HepG2 (cell line): ENCODE results near the gene MCRS1. TPM values are rescaled to one million over a fixed set of nuclear protein-coding genes. Genes with fewer than 3 reads are reported as not detected.

Experiments used
- ATF2 ChIP-seq: sonication (generic); formaldehyde crosslinking; IDR thresholded peaks from 2 replicates; pipeline ENCODE4 v1.4.0; 2020; ENCODE audit warnings: missing genetic modification reagents
- E2F1 ChIP-seq: sonication (generic); formaldehyde crosslinking; IDR thresholded peaks from 2 replicates; pipeline ENCODE4 v1.5.0; 2020; ENCODE audit warnings: missing genetic modification reagents
- GATA4 ChIP-seq: sonication (generic); IDR thresholded peaks from 2 replicates; pipeline ENCODE4 v1.6.1; 2016; ENCODE audit warnings: antibody characterized with exemption, low read depth, borderline replicate concordance
- HNRNPK ChIP-seq: fragments of 200-400 bp; formaldehyde crosslinking; IDR thresholded peaks from 2 replicates; pipeline ENCODE4 v1.6.1; 2018; ENCODE audit warnings: low read length, low read depth, moderate library complexity, mild to moderate bottlenecking; ENCODE audit not compliant: poor library complexity, severe bottlenecking
- MNT ChIP-seq: fragments of 450-650 bp; IDR thresholded peaks from 2 replicates; pipeline ENCODE4 v1.6.1; 2016
- NR2C2 ChIP-seq: sonication (generic); formaldehyde crosslinking; IDR thresholded peaks from 2 replicates; pipeline ENCODE4 v1.4.0; 2020; ENCODE audit warnings: missing genetic modification reagents, mild to moderate bottlenecking, moderate library complexity, borderline replicate concordance
- PAF1 ChIP-seq: IDR thresholded peaks from 2 replicates; pipeline ENCODE4 v1.6.1; 2016; ENCODE audit warnings: missing genetic modification reagents, missing compliant biosample characterization
- RARG ChIP-seq: sonication (generic); formaldehyde crosslinking; IDR thresholded peaks from 2 replicates; pipeline ENCODE4 v1.4.0; 2020; ENCODE audit warnings: low read depth, mild to moderate bottlenecking, missing genetic modification reagents
- REXO4 ChIP-seq: sonication (generic); formaldehyde crosslinking; IDR thresholded peaks from 2 replicates; pipeline ENCODE4 v1.8.0; 2022; ENCODE audit warnings: missing genetic modification reagents, mild to moderate bottlenecking, borderline replicate concordance
- SP1 ChIP-seq, 2 experiments: fragments of 450-650 bp in 1 of 2; sonication (generic) in 1 of 2; formaldehyde crosslinking in 1 of 2; IDR thresholded peaks; 2 replicates each; pipeline versions ENCODE4 v1.4.0 to v1.6.1; 2016 to 2020; ENCODE audit warnings: missing genetic modification reagents in 1 of 2
- TSC22D2 ChIP-seq: sonication (generic); formaldehyde crosslinking; IDR thresholded peaks from 2 replicates; pipeline ENCODE4 v1.5.1; 2020; ENCODE audit warnings: missing genetic modification reagents, mild to moderate bottlenecking, borderline replicate concordance
- ZNF136 ChIP-seq: sonication (generic); formaldehyde crosslinking; IDR thresholded peaks from 2 replicates; pipeline ENCODE4 v1.8.1; 2022; ENCODE audit warnings: low read depth, mild to moderate bottlenecking, moderate library complexity, missing genetic modification reagents
- ZNF18 ChIP-seq: sonication (generic); formaldehyde crosslinking; IDR thresholded peaks from 2 replicates; pipeline ENCODE4 v1.8.0; 2022; ENCODE audit warnings: mild to moderate bottlenecking, missing genetic modification reagents; ENCODE audit not compliant: insufficient replicate concordance
- ZNF512B ChIP-seq: sonication (generic); formaldehyde crosslinking; IDR thresholded peaks from 2 replicates; pipeline ENCODE4 v1.5.1; 2020; ENCODE audit warnings: missing genetic modification reagents, mild to moderate bottlenecking, borderline replicate concordance
- ZNF580 ChIP-seq: IDR thresholded peaks from 2 replicates; pipeline ENCODE4 v1.6.1; 2016; ENCODE audit warnings: low read depth, borderline replicate concordance
- polyA plus RNA-seq, 8 experiments: library from polyadenylated mRNA; depleted of rRNA in 3 of 8; stranded (reverse) in 7 of 8; unstranded in 1 of 8; fragments of >200 nt; fragmentation: Illumina TruSeq in 4 of 8; extraction: Trizol in 4 of 8; gene quantifications; 2 replicates each; pipeline versions ENCODE4 v1.2.1 to v1.2.3, GENCODE V29; 2011 to 2016; ENCODE audit warnings: low read depth in 4 of 8, missing spikeins in 1 of 8, mixed read lengths in 1 of 8; ENCODE audit not compliant: insufficient read depth in 1 of 8
- total RNA-seq, 5 experiments: library from RNA; depleted of rRNA; stranded (reverse); fragments of >200 nt; fragmentation: Illumina TruSeq; extraction: Trizol; gene quantifications; 2 replicates each; pipeline ENCODE4 v1.2.3, GENCODE V29; 2016; ENCODE audit warnings: low read depth in 1 of 5

The MCRS1 gene
- total and polyA plus RNA-seq, 2 of the 13 experiments (the other 11 are each of a cell fraction or from before 2014, with no cell fraction given): 51.0 to 66.3 TPM

- TF ChIP-seq MNT: peak; percentile 82
- TF ChIP-seq GATA4: no peak
- TF ChIP-seq ZNF18 (CRISPR knock-in tag): peak; percentile 43
- no peak for TF ChIP-seq E2F1 (CRISPR knock-in tag)
- no peak for TF ChIP-seq HNRNPK
- TF ChIP-seq TSC22D2: no peak
- TF ChIP-seq RARG (CRISPR knock-in tag): no peak
- peak; percentile 100 for TF ChIP-seq NR2C2 (CRISPR knock-in tag)
- TF ChIP-seq REXO4 (CRISPR knock-in tag): no peak
- TF ChIP-seq ZNF512B: no peak
- TF ChIP-seq ZNF580 (CRISPR knock-in tag): no peak
- no peak for TF ChIP-seq ZNF136 (CRISPR knock-in tag)
- no peak for TF ChIP-seq PAF1 (CRISPR knock-in tag)
- 0 out of 2 replicates have a peak, but pooled peaks have one; percentile 59 for TF ChIP-seq ATF2 (CRISPR knock-in tag)
- TF ChIP-seq SP1 (IDR thresholded peaks at IDR 0.05): no peak
- TF ChIP-seq SP1 (CRISPR knock-in tag; IDR thresholded peaks at IDR 0.05): peak; percentile 95
Measured at GRCh38 chr12:49567611-49568441, at the start of gene MCRS1 (continued).
